Osteocyte (in vitro differentiated cells): ENCODE data around the gene BOLA3. TPM values are rescaled to one million over a fixed set of nuclear protein-coding genes. Genes with fewer than 3 reads are reported as not detected.
"Not testable (repeated sequence)": the region's sequence is repeated elsewhere in the genome, so short reads cannot be mapped to it uniquely, and the experiment has no call there.

ENCODE experiments used
- DNase-seq: peaks from one replicate; pipeline ENCODE4 v3.0.0; 2021; ENCODE audit warnings: mixed read lengths; ENCODE audit not compliant: unreplicated experiment; ENCODE audit errors: extremely low spot score
- H3K27ac Mint-ChIP-seq: one replicate; pipeline ENCODE4 v1.8.0; 2021; ENCODE audit warnings: mild to moderate bottlenecking, mixed read lengths; ENCODE audit not compliant: unreplicated experiment
- H3K27me3 Mint-ChIP-seq: one replicate; pipeline ENCODE4 v1.8.0; 2021; ENCODE audit warnings: mixed read lengths; ENCODE audit not compliant: unreplicated experiment
- H3K36me3 Mint-ChIP-seq: one replicate; pipeline ENCODE4 v1.8.0; 2021; ENCODE audit warnings: mixed read lengths; ENCODE audit not compliant: unreplicated experiment
- H3K4me1 Mint-ChIP-seq: one replicate; pipeline ENCODE4 v1.8.0; 2021; ENCODE audit warnings: mixed read lengths; ENCODE audit not compliant: unreplicated experiment
- H3K4me3 Mint-ChIP-seq: one replicate; pipeline ENCODE4 v1.8.0; 2021; ENCODE audit warnings: mild to moderate bottlenecking, moderate library complexity, mixed read lengths; ENCODE audit not compliant: unreplicated experiment
- H3K9me3 Mint-ChIP-seq: one replicate; pipeline ENCODE4 v1.8.0; 2021; ENCODE audit warnings: mixed read lengths; ENCODE audit not compliant: unreplicated experiment
- CTCF ChIP-seq: fragments of 200-600 bp; sonication (generic); IDR thresholded peaks from 2 replicates; pipeline ENCODE4 v1.5.0; 2021; ENCODE audit warnings: antibody characterized with exemption, mild to moderate bottlenecking, moderate library complexity
- total RNA-seq: library from RNA; stranded (reverse); gene quantifications from 2 replicates; pipeline ENCODE4 v1.2.1, GENCODE V29; 2021

BOLA3 gene
- total RNA-seq, 1 donor from 2014 or later = 23.1 TPM

- Mint-ChIP-seq H3K4me3 (no peak overlapping the region), H3K27me3 (peaks cover 34% of the 10 kb centered on the region), H3K4me1 (no peaks in the 10 kb centered on the region), H3K9me3 (no peaks in the 10 kb centered on the region), H3K27ac (no peak overlapping the region), H3K36me3 (no peaks in the 10 kb centered on the region)
- peak; percentile 77 for DNase-seq
- TF ChIP-seq CTCF = no peak
These were observed 40.4 kb upstream of the BOLA3 start for GRCh38 chr2:74188018-74188601.

GRCh38 chr2:74186706-74187105 lies 39.0 kb upstream of the BOLA3 start:
- not testable (repeated sequence) for H3K4me3 Mint-ChIP-seq, H3K9me3 Mint-ChIP-seq, H3K27ac Mint-ChIP-seq, H3K4me1 Mint-ChIP-seq, H3K36me3 Mint-ChIP-seq
- peak; percentile 54 for DNase-seq
- peaks cover 22% of the 10 kb centered on the region for H3K27me3 Mint-ChIP-seq

GRCh38 chr2:74186038-74186437 lies 38.3 kb upstream of the BOLA3 start:
- Mint-ChIP-seq H3K27ac (no peak overlapping the region), H3K4me1 (no peaks in the 10 kb centered on the region), H3K36me3 (no peaks in the 10 kb centered on the region), H3K9me3 (no peaks in the 10 kb centered on the region), H3K4me3 (no peak overlapping the region), H3K27me3 (peaks cover 17% of the 10 kb centered on the region)
- DNase-seq = peak; percentile 62
- no peak for TF ChIP-seq CTCF

GRCh38 chr2:74183878-74184277 lies 36.2 kb upstream of the BOLA3 start:
- DNase-seq = no peak
- Mint-ChIP-seq H3K4me1 (peaks cover 2% of the 10 kb centered on the region), H3K27ac (no peak overlapping the region), H3K36me3 (no peaks in the 10 kb centered on the region), H3K27me3 (peaks cover 10% of the 10 kb centered on the region), H3K4me3 (no peak overlapping the region), H3K9me3 (no peaks in the 10 kb centered on the region)
- TF ChIP-seq CTCF = no peak

GRCh38 chr2:74181739-74182138 lies 34.0 kb upstream of the BOLA3 start:
- Mint-ChIP-seq H3K9me3 (no peaks in the 10 kb centered on the region), H3K4me3 (no peak overlapping the region), H3K4me1 (peaks cover 8% of the 10 kb centered on the region), H3K27ac (no peak overlapping the region), H3K36me3 (no peaks in the 10 kb centered on the region), H3K27me3 (peaks cover 10% of the 10 kb centered on the region)
- DNase-seq = no peak
- TF ChIP-seq CTCF = no peak
